GM12875 (cell line): ENCODE measurements around the gene RBKS.

Experiments
- H3K4me3 ChIP-seq: one replicate; pipeline ENCODE4 v1.5.1; 2011; ENCODE audit warnings: low read depth, low read length, control low read depth
- CTCF ChIP-seq: IDR thresholded peaks from 2 replicates; pipeline ENCODE4 v1.5.1; 2011; ENCODE audit warnings: low read depth, mild to moderate bottlenecking, control low read depth, inconsistent platforms, low read length, moderate library complexity, borderline replicate concordance; ENCODE audit not compliant: insufficient read depth

The RBKS gene

GRCh38 chr2:27796791-27797765, 93.1 kb downstream of the RBKS start:
- no peak overlapping the region for H3K4me3 ChIP-seq
- TF ChIP-seq CTCF, result no peak

GRCh38 chr2:27795868-27796277, 94.3 kb downstream of the RBKS start:
- no peak for TF ChIP-seq CTCF
- H3K4me3 ChIP-seq, result no peak overlapping the region

GRCh38 chr2:27795093-27795834, 94.9 kb downstream of the RBKS start:
- TF ChIP-seq CTCF, result no peak
- no peak overlapping the region for H3K4me3 ChIP-seq

- no peak overlapping the region for H3K4me3 ChIP-seq
- no peak for TF ChIP-seq CTCF
These were observed 97.4 kb downstream of the RBKS start for GRCh38 chr2:27792759-27793158.

GRCh38 chr2:27790796-27791195, 99.4 kb downstream of the RBKS start:
- no peak overlapping the region for H3K4me3 ChIP-seq
- TF ChIP-seq CTCF, result no peak

GRCh38 chr2:27782701-27783100, 107.5 kb downstream of the RBKS start:
- no peak overlapping the region for H3K4me3 ChIP-seq
- TF ChIP-seq CTCF, result no peak
